ENCODE results near the gene UBR3. TPM values are rescaled to one million over a fixed set of nuclear protein-coding genes. Genes with fewer than 3 reads are reported as not detected.

Gene UBR3
- polyA plus RNA-seq, 4 donors, result 34.6 to 45.6 (median 41.4) TPM

DNA sequence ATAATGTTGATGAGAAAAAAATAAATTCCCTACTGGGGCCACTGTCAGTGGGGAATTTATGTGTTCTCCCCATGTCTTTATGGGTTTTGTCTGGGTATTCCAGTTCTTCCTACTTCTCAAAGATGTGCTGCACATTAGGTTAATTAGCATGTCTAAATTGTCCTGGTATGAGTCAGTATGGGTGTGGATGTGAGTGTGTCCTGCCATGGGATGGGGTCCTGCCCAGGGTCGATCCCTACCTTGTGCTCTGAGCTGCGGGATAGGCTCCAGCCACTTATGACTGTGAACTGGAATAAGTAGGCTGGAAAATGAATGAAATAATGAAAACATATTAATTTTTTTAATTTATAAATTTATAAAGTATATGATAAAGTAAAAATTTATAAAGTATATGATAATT lies 167.5 kb downstream of the UBR3 start:
- DNase-seq (ENCODE audit: low read depth in 4 of 4, low spot score in 3 of 4), result no peak

DNA sequence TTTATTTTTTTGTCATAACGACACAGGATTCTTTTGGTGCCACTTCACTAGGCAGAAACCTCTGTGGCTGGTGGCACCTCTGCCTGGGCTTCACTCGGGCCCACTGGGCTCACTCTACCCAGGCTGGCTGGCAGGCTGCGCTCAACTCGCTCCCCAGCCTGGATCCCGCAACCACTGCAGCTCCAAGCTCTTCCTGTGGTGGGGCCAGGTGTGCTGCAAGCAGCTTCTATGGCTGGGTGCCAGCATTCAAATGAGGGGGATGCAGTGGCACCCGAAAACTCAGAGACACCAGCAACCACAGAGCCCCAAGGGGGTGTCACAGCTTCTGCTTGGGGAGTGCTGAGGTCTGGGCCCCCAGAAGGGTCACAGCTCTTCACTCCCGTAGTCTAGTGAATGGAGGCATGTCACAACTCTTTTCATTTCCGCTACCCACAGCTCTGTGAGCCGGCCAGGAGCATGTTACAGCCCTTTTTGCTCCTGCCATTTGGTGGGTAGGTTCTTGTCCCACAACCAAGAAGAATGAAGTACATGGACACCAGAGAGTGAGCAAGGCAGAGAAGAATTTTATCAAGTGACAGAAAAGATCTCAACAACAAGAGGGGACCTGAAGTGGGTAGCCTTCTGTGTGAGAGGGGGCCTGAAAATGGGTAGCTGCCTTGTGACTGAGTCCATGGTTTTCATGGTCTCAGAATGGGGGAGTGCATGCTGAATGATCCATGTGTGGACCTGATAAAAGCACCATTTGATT lies 170.1 kb downstream of the UBR3 start:
- no peak for DNase-seq (ENCODE audit: low read depth in 4 of 4, low spot score in 3 of 4)

- no peak for DNase-seq (ENCODE audit: low read depth in 4 of 4, low spot score in 3 of 4)
These were observed 171.8 kb downstream of the UBR3 start for GRCh38 chr2:169999054-169999453.

DNA sequence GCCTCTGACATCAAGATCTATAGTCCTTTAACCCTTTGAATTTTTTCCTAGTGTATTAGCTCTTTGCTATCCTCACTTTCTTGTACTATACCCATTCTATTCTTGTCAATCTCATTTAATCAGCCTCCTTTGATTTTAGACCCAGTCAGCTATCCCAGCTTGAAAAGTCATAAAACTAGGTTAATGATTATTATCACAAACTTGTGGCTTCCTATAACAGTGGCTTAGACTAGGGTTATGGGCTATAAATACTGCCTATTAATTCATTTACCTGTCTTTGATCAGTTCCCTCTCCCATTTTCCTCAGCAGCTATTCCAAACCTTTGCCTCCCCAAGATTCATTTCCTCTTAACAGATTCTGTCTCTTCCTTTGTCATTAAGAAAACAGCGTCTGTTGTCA lies 174.8 kb downstream of the UBR3 start:
- no peak for DNase-seq (ENCODE audit: low read depth in 4 of 4, low spot score in 3 of 4)

DNA sequence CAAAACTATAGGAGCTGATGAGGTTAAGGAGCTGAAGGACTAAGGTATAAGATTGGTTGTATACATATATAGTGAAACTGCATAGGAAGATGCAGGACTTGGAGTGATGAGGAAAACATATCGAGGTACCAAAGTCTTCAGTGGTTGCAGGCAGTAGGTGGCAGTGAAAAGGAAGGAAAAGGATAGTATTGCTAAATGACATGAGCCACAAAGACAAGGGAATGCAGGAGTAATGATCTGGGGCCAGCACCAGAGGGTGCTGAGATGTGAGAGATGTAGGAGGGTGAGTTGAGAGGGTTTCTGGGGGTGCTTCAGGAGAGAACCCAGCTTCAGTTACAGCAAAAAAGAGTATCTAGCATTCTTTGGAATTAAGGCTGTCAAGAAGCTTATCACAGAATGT lies 178.4 kb downstream of the UBR3 start:
- no peak for DNase-seq (ENCODE audit: low read depth in 4 of 4, low spot score in 3 of 4)

DNA sequence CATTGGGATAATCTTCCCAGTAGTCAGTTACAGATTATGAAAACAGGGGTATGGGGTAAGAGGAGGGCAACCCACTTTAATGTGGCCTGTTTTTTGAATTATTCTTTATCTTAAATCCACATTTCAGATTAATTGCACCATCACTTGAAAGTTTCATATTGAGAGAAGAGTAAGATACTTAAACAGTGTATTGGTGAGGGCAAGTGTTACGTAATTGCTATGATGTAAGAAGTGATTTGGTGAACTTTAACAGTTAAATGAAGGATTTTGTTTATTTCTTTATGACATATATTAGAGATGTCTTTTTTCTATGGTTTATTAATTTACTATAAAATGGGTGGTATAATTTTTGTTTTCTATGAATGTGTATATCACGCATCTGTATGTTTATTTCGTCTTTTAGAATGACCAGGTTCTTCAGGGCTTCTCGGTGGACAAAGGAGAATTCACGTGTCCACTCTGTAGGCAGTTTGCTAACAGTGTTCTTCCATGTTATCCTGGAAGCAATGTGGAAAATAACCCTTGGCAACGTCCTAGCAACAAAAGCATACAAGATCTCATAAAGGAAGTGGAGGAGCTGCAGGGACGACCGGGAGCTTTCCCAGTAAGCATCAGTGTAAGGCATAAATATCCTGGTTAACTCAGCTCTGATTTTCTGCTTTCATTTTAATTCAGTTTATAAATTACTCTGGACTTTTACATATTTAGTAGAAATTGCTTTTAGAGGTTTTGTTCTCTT lies 179.5 kb downstream of the UBR3 start:
- no peak for DNase-seq (ENCODE audit: low read depth in 4 of 4, low spot score in 3 of 4)

DNA sequence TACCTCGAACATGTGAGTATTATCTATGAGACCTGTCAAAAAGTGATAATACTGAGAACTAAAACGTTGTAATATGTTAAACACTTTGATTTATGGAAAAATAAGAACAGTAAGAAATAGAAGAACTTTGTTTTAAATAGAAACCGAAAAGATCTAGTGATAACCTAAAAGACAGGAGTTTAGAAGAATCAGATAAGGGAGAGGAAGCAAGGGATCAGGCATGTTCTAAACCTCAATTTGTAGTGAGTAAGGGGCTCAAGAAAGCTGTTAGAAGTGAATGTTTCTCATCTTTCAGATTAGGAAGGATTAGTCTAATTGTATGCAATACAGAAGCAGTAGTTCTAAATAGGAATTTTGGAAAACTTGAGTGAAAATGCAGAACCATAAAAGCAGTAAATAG lies 182.0 kb downstream of the UBR3 start:
- DNase-seq (ENCODE audit: low read depth in 4 of 4, low spot score in 3 of 4), result no peak

DNA sequence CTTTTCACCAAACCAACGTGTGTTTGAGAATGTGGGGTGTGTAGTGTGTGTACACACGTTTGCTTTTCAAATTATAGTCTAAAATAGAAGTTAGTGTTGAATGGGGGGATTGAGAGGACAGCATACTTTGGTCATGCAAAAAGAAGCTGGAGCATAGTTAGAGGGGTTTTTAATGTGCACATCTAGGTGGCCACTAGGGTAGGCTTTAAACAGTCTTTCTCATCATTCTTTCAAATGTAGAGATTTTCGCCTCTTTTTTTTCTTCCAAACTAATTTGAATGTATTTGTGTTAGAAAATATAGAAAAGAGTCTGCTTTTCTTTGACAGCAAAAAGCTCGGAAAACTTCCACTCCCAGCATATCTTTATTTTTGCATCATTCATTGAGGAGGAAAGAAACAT lies 185.5 kb downstream of the UBR3 start:
- DNase-seq (ENCODE audit: low read depth in 4 of 4, low spot score in 3 of 4), result no peak

GRCh38 chr2:170013802-170014551 lies 186.7 kb downstream of the UBR3 start:
- no peak for DNase-seq (ENCODE audit: low read depth in 4 of 4, low spot score in 3 of 4)

GRCh38 chr2:170014769-170015168 lies 187.5 kb downstream of the UBR3 start:
- DNase-seq (ENCODE audit: low read depth in 4 of 4, low spot score in 3 of 4), result no peak

GRCh38 chr2:170017860-170018532 lies 190.7 kb downstream of the UBR3 start:
- DNase-seq (ENCODE audit: low read depth in 4 of 4, low spot score in 3 of 4), result no peak

DNA sequence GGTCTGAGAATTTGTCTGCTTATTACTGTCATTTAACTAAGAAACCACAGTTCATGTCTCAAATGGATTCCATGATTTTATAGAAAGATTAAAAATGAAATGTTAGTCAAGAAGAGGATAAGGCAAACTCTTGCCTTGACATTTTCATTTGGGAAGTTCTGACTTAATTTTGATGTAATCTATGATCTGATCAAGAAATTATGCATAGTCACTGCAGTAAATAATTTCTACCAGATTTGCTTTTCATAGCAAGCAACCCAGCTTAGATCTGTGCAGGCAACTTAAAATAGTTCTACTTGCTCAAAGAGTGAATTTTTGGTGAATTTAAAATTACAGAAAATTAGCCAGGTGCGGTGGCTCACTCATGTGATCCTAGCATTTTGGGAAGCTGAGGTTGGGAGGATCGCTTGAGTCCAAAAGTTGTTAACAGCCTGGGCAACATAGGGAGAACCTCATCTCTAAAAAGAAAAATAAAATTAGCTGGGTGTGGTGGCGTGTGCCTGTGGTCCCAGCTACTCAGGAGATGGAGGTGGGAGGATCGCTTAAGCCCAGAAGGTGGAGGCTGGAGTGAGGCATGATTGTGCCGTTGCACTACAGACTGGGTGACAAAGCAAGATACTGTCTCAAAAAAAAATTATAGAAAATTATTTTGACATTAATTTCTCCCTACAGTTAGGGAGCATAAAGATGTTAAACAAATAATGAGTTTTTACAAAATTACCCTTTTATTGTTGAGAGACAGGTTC lies 192.0 kb downstream of the UBR3 start:
- DNase-seq (ENCODE audit: low read depth in 4 of 4, low spot score in 3 of 4), result no peak

GRCh38 chr2:170020777-170021176 lies 193.5 kb downstream of the UBR3 start:
- no peak for DNase-seq (ENCODE audit: low read depth in 4 of 4, low spot score in 3 of 4)

DNA sequence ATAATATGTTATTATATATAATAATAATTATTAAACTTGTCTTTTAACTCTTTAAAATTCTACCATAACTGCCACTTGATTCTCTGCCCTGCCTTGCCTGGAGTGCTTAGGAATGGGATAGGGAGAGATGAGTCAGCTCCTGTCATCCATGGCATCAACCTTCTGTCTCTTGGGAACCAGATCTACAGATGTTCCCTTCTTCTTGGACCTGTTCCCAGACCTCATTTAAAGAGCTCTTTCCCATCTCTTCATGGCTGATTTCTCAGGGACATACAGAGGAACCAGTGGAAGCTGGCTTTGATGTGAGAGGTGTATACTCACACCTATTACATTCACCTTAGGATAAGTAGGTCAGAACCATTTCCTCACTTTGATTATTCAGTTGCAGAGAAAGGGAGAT lies 195.4 kb downstream of the UBR3 start:
- no peak for DNase-seq (ENCODE audit: low read depth in 4 of 4, low spot score in 3 of 4)

DNA sequence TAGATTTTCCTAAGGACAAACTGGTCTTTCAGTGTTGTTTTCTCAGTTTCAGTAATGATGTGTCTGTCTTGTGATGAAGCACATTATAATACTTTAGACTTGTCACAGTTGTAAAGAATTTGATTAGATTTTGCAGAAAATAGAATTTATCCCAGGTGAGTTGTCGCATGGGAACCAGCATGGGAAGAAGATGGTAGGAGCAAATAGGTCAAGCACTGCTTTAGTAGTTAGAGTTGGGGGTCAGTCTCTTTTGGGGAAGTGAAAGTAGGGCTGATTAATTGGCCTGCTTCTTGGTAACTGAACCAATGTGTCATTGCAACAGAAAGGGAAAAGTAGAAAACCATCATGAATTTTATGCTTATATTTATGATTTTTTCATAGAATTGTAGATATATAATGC lies 197.5 kb downstream of the UBR3 start:
- DNase-seq (ENCODE audit: low read depth in 4 of 4, low spot score in 3 of 4), result no peak

DNA sequence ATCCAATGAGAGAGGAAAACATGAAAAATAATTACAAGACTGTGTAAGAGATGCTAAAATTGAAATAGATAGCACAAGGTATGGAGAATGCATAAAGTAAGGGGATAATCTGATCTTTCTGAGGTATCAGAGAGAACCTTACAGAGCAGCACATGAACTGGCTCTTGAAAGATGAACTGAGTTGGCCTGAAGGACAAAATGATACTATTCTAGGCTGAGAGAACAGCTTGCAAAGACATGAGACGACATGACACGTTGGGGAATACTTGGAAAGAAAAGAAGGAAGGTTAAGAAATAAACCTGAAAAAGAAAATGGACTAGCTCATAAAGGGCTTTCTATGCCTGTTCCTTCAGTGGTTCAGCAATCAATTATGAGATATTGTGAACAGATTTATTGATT lies 198.0 kb downstream of the UBR3 start:
- no peak for DNase-seq (ENCODE audit: low read depth in 4 of 4, low spot score in 3 of 4)

- no peak for DNase-seq (ENCODE audit: low read depth in 4 of 4, low spot score in 3 of 4)
These were observed 199.1 kb downstream of the UBR3 start for GRCh38 chr2:170026361-170026760.

DNA sequence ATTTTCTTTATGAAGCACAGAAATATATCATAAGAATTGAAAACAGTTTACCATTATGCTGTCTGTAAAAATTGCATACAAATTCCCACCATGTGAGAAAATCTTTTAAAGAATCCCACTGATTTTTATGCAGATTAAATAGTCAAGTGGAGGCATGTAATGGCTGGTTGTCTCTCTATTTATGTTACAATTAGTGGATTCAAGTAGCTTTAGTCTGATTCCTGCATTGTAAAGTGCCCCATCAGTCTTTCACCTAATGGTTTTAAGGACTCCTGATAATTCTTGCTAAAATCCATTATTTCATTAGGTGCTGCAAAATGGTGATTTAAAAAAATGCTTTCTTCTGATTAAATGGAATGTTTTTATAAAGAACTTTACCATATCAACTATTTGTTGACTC lies 202.3 kb downstream of the UBR3 start:
- DNase-seq (ENCODE audit: low read depth in 4 of 4, low spot score in 3 of 4), result no peak

DNA sequence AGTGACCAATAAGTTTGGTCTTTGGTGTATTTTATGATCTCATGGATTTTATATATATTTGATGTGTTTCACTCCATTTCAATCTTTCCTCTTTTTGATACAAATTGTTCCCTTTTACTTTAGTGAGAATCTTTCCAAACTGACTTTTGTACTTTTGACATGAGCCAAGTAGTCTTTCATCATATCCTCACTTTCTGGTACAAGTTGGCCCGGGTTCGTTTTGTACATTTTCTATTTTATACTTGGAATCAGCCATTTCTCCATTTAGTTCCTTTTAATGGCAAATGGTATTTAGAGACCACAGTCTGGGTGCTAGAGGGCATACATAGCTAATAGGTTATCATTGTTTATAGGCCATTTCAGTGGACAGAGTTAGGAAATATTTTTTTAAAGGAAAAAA lies 202.8 kb downstream of the UBR3 start:
- no peak for DNase-seq (ENCODE audit: low read depth in 4 of 4, low spot score in 3 of 4)

DNA sequence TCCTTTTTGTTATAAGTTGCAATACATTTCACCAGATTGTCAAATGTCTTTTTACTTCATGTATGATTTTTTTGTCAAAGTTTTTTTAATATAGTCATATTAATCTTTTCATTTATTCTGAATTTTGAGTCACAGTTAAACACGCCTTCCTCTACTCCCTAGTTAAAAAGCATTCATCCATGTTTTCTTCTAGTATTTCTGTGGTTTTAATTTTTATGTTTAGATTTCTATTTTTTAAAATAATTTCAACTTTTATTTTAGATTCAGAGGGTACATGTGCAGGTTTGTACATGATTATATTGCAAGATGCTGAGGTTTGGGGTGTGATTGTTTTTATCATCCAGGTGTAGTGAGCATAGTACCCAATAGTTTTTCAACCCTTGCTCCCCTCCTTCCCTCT lies 204.0 kb downstream of the UBR3 start:
- DNase-seq (ENCODE audit: low read depth in 4 of 4, low spot score in 3 of 4), result no peak
